Right kidney (tissue), 9 donors: Measurements from ENCODE around the gene PPP1R37.

Experiments
- DNase-seq: peaks from one replicate; pipeline ENCODE4 v3.0.0-alpha.2; 2016
- long read RNA-seq, 8 donors: transcript quantifications; one replicate each; lab custom pipeline, GENCODE V29; 2026

PPP1R37 gene, protein sequence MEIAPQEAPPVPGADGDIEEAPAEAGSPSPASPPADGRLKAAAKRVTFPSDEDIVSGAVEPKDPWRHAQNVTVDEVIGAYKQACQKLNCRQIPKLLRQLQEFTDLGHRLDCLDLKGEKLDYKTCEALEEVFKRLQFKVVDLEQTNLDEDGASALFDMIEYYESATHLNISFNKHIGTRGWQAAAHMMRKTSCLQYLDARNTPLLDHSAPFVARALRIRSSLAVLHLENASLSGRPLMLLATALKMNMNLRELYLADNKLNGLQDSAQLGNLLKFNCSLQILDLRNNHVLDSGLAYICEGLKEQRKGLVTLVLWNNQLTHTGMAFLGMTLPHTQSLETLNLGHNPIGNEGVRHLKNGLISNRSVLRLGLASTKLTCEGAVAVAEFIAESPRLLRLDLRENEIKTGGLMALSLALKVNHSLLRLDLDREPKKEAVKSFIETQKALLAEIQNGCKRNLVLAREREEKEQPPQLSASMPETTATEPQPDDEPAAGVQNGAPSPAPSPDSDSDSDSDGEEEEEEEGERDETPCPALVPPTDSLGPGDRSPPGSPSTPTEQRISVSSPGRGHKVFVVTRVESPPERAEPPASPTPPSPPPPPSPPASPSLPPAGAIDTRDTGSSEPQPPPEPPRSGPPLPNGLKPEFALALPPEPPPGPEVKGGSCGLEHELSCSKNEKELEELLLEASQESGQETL
- long read RNA-seq, donor 1, transcript PPP1R37-201 (13 exons, 3,163 nt) = major isoform, 6 of 7 reads
- long read RNA-seq, donor 1, partial matches to known transcripts = 0 of 7 reads
- long read RNA-seq, donor 1, other reads (novel, unspliced or antisense) = 0 of 7 reads
- long read RNA-seq, donor 2, partial matches to known transcripts = 9 of 13 reads
- long read RNA-seq, donor 2, other reads (novel, unspliced or antisense) = 0 of 13 reads
- long read RNA-seq, donor 3, partial matches to known transcripts = 0 of 4 reads
- long read RNA-seq, donor 3, other reads (novel, unspliced or antisense) = 0 of 4 reads
- long read RNA-seq, donor 4, transcript PPP1R37-201 (13 exons, 3,163 nt) = major isoform, 6 of 12 reads
- long read RNA-seq, donor 4, transcript PPP1R37-204 (3 exons, 1,719 nt) = major isoform, 6 of 12 reads
- long read RNA-seq, donor 4, partial matches to known transcripts = 0 of 12 reads
- long read RNA-seq, donor 4, other reads (novel, unspliced or antisense) = 0 of 12 reads
- long read RNA-seq, donor 5, transcript PPP1R37-201 (13 exons, 3,163 nt) = major isoform, 5 of 6 reads
- long read RNA-seq, donor 5, partial matches to known transcripts = 0 of 6 reads
- long read RNA-seq, donor 5, other reads (novel, unspliced or antisense) = 0 of 6 reads
- long read RNA-seq, donor 6, transcript PPP1R37-204 (3 exons, 1,719 nt) = major isoform, 7 of 30 reads
- long read RNA-seq, donor 6, partial matches to known transcripts = 20 of 30 reads
- long read RNA-seq, donor 6, other reads (novel, unspliced or antisense) = 0 of 30 reads
- long read RNA-seq, donor 7, transcript PPP1R37-201 (13 exons, 3,163 nt) = major isoform, 8 of 16 reads
- long read RNA-seq, donor 7, transcript PPP1R37-204 (3 exons, 1,719 nt) = major isoform, 8 of 16 reads
- long read RNA-seq, donor 7, partial matches to known transcripts = 0 of 16 reads
- long read RNA-seq, donor 7, other reads (novel, unspliced or antisense) = 0 of 16 reads
- long read RNA-seq, donor 8, partial matches to known transcripts = 0 of 6 reads
- long read RNA-seq, donor 8, other reads (novel, unspliced or antisense) = 0 of 6 reads

DNA sequence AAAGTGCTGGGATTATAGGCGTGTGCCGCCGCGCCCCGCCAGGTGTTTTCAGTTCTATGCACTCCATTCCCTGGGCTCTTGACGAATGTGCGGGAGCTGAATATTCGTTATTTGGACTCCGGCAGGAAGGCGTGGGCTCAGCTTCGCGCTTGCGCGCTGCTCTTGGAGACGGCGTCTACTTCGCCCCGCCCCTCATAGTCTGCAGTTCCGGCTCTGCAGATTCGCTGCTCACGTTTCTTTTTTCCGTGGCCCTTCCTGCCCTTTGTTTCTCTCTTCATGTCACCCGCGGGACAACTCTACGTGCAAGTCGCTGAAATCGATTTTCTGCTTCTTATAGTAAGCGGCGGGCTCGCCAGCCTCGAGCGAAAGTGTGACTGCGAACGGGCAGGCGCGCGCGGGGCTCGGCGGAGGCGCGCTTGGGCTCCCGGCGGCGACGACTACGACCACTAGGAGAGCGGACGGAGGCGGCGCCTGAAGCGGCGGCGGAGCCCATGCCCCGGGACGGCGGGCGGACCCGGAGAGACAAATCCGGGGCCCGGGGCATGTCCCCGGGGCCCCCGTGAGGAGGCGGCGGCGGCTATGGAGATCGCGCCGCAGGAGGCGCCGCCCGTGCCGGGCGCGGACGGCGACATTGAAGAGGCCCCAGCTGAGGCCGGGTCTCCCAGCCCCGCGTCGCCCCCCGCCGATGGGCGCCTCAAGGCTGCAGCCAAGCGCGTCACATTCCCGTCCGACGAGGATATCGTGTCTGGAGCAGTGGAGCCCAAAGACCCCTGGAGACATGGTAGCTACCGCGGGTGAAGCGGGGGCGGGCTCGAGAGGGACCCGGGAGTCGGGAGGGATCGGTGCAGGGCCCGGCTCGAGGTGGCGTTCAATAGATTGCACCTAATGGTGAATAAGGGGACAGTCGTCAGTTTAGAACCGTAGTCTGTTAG lies at the start of gene PPP1R37:
PPP1R37 (plus strand) TSS at position 433 of the 932 bp plus-strand sequence; CDS start at position 580, 147 bp downstream.
- DNase-seq = peak; percentile 99

DNA sequence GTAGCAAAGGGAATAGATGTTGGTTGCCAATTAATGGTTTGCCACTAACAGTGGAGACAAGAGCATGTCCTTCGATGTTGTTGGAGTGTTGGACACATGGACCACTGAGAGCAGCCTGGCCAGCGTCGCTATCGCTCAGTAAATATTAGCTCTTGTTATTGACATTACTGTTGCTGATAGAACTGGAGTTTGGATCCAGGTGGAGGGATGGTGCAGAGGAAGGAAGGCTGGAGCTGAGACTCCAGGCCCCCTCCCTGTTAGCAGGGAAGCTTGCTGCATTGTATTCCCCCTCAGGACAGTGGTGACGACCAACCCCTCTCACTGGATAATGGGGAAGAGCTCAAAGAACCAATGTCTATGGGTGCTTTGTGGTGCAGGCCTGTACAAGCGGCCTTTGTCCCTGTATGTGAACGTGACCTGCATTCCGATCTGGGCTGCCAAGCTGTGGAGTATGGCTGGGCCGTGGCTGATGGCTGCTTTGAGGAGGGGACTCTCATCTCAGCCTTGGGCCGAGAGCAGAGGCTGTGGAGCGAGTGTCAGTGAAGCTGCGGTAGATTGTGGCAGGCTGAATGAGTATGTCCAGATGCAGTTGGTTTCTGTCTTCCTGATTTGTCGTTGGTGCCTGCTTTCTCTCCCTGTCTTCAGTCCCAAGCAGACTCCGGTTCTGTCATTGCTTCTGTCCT lies 47.2 kb upstream of the PPP1R37 start:
- DNase-seq = no peak

DNA sequence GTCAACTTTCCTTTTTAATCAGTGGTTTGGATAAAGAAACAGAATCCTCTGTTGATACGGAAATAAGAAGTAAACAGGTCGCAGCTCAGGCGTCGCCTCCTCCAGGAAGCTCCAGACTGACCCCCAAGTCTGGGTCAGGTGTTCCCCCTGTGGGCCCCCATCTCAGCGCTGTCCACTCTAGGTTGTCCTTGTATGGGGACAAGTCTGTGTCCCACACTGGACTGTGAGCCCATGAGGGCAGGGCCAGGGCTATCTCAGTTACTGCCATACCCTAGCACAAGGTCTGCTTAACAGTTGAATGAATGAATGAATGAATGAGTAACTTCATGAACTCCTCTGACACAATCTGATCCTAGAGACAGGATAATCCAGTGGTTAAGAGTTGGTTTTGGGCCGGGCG lies 46.6 kb upstream of the PPP1R37 start:
- DNase-seq = no peak

DNA sequence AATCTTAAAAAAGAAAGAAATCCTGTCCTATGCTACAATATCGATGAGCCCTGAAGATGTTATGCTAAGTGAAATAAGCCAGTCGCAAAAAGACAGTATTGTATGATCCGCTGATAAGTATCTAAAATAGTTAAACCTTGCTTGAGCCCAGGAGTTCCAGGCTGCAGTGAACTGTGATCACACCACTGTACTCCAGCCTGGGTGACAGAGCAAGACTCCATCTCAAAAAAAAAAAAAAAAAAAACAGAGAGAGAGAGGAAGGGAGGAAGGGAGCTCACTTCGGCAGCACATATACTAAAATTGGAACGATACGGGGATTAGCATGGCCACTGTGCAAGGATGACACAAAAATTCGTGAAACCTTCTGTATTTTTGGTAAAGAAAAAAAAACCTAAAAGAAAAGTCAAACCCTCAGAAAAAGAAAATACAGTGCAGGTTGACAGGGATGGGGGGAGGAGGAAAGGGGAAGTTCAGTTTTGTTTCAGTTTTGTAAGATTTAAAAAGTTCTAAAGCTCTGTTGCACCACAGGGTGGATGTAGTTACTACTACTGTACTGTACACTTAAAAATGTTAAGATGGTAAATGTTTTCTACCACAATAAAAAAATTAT lies 45.7 kb upstream of the PPP1R37 start:
- no peak for DNase-seq

DNA sequence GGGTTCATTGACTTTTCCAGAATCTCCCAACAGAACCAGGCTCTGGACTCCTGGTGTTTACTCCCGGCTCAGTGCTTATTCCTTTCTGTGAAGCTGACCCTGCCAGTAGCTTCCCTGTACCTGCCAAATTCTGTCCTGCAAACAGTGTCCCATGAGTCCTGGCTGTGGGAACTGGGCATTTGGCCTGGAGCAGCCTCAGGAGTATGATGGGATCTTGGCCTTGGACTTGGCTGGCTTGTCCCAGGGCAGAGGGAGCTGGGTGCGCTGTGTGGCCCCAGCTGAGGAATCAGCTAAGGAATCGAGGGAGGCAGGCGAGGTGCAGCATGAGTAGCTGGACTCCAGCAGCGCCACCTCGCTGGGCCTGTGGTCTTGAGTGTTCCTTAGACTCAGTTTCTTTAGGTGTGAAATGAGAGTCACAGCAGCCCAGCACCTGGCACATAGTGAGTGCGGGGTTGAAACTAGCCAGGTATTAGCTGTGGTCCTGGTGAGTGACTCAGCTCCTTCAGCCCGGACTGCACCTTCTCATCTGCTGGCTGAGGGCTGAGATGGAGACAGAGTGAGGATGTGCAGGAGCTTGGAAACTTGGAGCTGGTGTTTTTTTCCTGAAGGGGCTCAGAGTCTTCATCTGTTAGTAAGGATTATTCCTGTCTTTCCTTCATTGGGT lies 43.8 kb upstream of the PPP1R37 start:
- DNase-seq = no peak

DNA sequence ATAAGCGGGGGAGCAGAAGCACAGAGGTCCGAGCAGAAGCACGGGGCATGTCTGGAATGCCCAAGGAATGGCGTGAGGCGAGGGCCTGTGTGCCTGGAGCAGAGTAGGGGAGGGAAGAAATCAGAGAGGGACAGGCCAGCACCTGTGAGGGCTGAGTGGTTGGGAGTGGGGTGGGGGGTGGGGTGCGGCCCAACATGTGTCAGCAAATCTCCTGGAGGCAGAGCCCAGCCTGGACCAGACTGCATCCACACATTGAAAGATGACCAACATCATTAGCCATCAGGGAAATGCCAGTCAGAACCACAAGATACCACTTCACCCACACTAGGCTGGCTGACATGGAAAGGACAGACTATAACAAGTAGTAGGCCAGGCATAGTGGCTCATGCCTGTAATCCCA lies 42.9 kb upstream of the PPP1R37 start:
- DNase-seq = no peak

DNA sequence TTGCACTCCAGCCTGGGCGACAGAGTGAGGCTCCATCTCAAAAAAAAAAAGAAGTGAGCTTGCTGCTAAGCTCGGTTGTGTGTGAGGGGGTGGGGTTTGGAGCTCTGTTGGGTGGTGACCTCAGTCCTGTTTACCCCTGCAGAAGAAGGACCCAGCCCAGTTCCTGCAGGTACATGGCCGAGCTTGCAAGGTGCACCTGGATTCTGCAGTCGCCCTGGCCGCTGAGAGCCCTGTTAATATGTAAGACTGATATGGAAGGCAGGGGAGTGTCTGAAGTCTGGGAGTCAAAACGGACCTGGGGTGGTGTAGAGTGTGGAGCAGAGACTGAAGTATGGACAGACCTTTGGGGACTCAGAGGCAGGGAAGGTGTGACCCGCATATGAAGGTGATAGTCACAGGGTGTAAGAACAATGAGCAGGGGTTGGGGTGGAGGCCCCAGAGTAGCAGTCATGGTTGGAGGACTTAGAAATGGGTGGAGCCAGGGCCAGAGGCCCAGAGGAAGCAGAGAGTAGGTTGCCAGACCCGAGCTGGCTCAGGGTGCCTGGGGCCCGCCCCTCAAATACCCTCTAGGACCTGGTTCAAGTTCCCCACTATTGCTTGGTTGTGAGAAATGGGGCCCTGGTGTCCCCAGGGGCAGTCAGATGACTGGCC lies 40.9 kb upstream of the PPP1R37 start:
- no peak for DNase-seq

DNA sequence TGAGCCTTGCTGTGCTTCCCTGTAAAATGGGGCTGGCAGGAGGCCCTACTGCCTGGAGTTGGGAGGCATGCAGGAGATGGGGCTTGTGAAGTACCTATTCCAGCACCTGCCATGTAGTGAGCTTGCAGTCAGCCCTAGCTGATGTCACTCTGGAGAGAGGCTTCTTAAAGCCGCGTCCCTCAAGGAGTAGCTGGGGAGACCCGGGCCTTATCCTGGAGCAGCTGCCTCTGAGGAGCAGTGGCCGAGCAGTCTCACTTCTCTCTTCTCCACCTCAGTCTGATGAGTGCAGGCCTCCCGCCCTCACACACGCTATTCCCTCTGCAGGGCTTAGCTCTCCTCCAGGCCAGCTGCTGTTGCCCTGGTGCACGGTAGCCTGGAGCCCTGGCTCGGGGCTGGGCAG lies 36.1 kb upstream of the PPP1R37 start:
- DNase-seq = no peak

DNA sequence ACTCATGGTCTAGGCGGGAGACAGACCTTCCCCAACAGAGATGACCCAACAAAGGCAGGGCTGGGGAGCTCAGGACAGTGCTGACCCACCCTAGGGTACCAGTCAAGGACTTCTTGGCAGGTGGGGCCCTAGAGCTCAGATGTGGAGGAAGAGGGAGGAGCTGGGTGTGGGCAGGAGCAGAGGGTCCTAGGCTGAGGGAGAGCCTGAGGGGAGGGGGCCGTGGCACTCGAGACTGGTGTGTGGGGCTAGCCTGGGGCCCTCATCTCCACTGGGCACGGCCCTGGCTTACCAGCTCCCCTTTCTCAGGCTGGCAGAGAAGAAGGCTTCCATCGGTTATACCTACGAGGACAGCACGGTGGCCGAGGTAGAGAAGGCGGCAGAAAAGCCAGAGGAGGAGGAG lies 35.5 kb upstream of the PPP1R37 start:
- DNase-seq = no peak

DNA sequence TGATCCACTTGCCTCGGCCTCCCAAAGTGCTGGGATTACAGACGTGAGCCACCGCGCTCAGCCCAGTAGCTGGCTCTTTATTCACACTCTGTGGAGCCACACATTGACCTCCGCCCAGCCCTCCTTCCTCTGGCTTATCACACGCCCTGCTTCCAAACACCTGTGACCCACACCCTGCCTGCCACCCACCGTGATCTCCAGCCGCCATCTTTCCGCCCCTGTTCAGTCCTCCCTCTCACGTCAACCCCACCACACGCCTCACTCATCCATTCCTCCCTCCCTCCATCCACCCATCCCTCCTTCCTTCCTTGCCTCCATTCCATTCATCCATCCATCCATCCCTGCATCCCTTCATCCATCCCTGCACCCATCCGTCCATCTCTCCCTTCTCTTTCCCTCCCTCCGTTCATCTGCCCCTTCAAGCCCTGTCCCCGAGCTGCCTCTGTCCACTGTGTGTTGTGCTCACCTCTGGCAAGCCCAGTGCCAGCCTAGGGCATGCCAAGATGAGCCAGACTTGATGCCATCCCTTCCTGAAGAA lies 34.3 kb upstream of the PPP1R37 start:
- DNase-seq = no peak

DNA sequence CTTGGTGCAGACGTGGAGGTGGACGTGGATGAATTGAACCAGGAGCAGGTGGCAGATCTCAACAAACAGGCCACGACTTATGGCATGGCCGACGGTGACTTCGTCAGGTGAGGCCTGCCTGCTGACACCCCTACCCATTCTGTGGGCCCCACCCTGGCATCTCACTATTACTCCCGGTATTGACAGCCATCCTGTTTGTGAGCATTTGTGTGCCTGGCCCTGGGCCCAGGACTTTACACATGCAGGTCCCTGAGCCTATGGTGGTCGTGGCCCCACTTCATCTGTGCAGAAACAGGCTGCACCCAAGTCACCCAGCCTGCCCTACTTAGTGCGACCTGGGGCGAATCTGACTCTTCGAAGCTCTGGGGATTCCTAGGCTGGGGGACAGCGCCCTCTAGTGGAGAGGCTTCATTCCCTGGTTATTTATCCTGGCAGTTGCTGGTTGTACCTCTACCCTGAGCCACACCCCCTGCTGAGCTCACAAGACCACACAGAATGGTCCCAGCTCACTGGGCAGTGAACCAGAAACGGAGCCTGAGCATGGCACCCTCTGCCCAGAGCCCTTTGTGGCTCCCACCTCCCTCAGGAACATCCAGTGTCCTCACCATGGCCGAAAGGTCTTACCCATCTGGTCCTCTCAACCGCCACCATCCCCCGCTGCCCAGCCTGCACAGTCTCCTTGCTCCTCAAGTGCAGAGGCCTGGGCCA lies 33.6 kb upstream of the PPP1R37 start:
- DNase-seq = peak; percentile 43

DNA sequence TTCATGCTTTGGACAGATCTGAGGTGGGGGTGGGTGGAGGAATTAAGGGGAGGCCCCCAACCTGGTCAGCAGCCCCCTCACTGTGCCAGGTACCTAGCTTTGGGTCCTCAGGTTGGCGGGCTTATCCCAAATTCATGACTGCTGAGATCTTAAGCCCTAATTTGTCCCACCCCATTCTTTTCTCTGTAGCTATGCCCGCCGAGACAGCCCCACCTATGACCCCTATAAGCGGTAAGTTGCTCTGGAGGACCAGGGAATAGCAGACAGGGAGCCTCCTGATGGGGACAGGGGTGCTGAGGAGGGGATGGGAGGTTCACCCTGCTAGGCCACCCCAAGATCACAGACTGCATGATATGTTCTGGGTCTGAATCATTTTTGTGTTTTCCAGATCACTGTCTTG lies 31.0 kb upstream of the PPP1R37 start:
- no peak for DNase-seq

DNA sequence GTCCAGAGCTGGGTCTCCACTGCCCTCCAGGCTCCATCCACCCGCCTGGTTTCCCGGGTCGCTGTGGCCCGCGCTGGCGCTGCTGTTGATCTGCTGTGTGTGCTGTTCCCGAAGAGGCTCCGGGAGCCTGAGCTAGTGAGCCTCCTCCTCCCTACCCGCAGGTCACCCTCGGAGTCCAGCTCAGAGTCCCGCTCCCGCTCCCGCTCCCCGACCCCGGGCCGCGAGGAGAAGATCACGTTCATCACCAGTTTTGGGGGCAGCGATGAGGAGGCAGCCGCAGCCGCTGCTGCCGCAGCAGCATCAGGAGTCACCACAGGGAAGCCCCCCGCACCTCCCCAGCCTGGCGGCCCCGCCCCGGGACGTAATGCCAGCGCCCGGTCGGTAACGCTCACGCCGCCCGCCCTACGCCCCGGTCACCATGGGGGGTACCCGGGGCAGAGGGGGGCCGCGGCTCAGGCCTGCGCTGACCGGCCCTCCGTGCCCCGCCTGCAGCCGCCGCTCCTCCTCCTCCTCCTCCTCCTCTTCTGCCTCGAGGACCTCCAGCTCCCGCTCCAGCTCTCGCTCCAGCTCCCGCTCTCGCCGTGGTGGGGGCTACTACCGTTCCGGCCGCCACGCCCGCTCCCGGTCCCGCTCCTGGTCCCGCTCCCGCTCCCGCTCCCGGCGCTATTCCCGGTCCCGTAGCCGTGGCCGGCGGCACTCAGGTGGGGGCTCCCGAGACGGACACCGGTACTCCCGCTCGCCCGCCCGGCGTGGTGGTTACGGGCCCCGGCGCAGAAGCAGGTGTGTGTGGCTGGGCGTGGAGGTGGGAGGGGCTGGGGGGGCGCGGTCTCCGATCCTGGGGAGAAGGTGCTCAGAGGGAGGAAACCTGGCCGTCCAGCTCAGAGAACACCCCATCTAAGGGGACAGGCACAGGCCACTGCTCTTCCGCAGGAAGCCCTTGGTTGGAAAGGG lies 28.9 kb upstream of the PPP1R37 start:
- DNase-seq = no peak

DNA sequence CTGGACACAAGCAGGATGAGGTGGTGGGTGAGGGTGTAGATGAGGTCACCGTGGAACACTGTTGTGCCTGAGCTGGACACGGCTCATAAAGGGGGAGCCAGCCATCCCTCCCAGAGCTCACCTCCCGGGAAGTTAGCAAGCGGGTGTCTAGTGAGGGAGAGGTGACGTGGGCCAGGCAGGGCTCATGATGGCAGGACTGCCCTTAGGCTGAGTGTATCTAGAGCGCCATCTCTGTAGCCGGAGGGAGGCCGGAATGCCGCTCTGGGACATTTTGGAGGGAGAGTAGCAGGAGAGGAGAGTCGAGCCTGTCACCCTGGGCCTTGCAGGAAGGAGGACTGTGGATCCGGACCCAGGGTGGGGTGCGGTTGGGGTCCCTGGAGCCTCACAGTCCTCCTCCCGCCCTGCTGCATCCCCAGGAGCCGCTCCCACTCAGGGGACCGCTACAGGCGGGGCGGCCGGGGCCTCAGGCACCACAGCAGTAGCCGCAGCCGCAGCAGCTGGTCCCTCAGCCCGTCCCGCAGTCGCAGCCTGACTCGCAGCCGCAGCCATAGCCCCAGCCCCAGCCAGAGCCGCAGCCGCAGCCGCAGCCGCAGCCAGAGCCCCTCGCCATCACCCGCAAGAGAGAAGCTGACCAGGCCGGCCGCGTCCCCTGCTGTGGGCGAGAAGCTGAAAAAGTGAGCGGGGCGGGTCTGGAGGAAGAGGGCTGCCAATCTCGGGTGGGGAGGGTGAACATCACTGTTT lies 25.9 kb upstream of the PPP1R37 start:
- DNase-seq = no peak

DNA sequence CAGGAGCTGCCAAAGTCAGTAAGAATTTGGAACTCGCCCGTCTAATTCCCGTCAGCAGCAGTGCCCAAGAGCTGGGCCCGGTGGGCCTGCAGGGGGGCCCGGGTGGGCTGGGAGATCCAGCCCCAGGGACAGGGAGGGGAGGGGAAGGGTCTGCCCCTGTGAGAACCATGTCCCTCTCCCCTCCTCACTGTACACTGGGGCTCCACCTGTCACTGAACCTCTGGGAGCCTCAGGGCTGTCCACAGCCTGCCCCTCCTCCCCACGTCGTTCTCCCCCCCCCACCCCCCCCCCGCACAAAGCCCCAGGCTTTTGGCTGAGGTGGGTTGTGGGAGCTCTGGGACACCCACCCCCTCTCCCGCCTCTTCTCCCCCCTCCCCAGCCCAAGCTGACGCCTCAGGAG lies 24.9 kb upstream of the PPP1R37 start:
- DNase-seq = no peak
